OCI-LY1 (cell line): ENCODE measurements around the gene PPM1B.

Experiments used
- H2AFZ ChIP-seq: fragments of 200-600 bp; sonication (generic), shearing (Covaris generic); 2 replicates; pipeline ENCODE4 v1.6.0; 2014; ENCODE audit warnings: antibody characterized with exemption, mild to moderate bottlenecking, low read length
- H3F3A ChIP-seq: fragments of 200-600 bp; sonication (generic), shearing (Covaris generic); 2 replicates; pipeline ENCODE4 v1.6.0; 2014; ENCODE audit warnings: mild to moderate bottlenecking, antibody characterized with exemption, low read length, moderate library complexity; ENCODE audit not compliant: insufficient read depth
- H3K27ac ChIP-seq: fragments of 200-600 bp; sonication (generic); 2 replicates; pipeline ENCODE4 v1.5.1; 2014; ENCODE audit warnings: low read length, mixed run types, mild to moderate bottlenecking, low read depth; ENCODE audit not compliant: poor library complexity, severe bottlenecking
- H3K27me3 ChIP-seq: fragments of 200-600 bp; sonication (generic); 2 replicates; pipeline ENCODE4 v1.6.0; 2014; ENCODE audit warnings: antibody characterized with exemption, mild to moderate bottlenecking, low read length, moderate library complexity; ENCODE audit not compliant: insufficient read depth
- H3K36me3 ChIP-seq: fragments of 200-600 bp; sonication (generic); 2 replicates; pipeline ENCODE4 v1.6.1; 2014; ENCODE audit warnings: mild to moderate bottlenecking, antibody characterized with exemption, low read length, moderate library complexity, mixed read lengths; ENCODE audit not compliant: insufficient read depth
- H3K4me1 ChIP-seq: fragments of 200-600 bp; sonication (generic); 2 replicates; pipeline ENCODE4 v1.5.1; 2014; ENCODE audit warnings: mild to moderate bottlenecking, low read length, moderate library complexity; ENCODE audit not compliant: insufficient read depth, severe bottlenecking
- H3K4me2 ChIP-seq: fragments of 200-600 bp; sonication (generic), shearing (Covaris generic); 2 replicates; pipeline ENCODE4 v1.6.1; 2014; ENCODE audit warnings: low read length
- H3K4me3 ChIP-seq: fragments of 200-600 bp; sonication (generic); 2 replicates; pipeline ENCODE4 v1.5.1; 2014; ENCODE audit warnings: low read length, low read depth, mild to moderate bottlenecking, mixed read lengths; ENCODE audit not compliant: poor library complexity, severe bottlenecking
- H3K79me2 ChIP-seq: fragments of 200-600 bp; shearing (Covaris generic); 2 replicates; pipeline ENCODE4 v1.6.1; 2016; ENCODE audit warnings: mixed run types, low read length, mixed read lengths; ENCODE audit not compliant: insufficient read depth
- H3K9ac ChIP-seq: fragments of 200-600 bp; sonication (generic), shearing (Covaris generic); 2 replicates; pipeline ENCODE4 v1.6.1; 2014; ENCODE audit warnings: mild to moderate bottlenecking, low read length, mixed read lengths
- H3K9me2 ChIP-seq: fragments of 200-600 bp; sonication (generic), shearing (Covaris generic); 2 replicates; pipeline ENCODE4 v1.6.1; 2014; ENCODE audit warnings: low read depth, mild to moderate bottlenecking, low read length, mixed read lengths
- H3K9me3 ChIP-seq: fragments of 200-600 bp; shearing (Covaris generic); 2 replicates; pipeline ENCODE4 v1.6.1; 2014; ENCODE audit warnings: low read length, mixed read lengths
- H4K20me1 ChIP-seq: fragments of 200-600 bp; sonication (generic), shearing (Covaris generic); 2 replicates; pipeline ENCODE4 v1.6.0; 2016; ENCODE audit warnings: mild to moderate bottlenecking, low read length; ENCODE audit not compliant: insufficient read depth
- EZH2 ChIP-seq: fragments of 200-600 bp; sonication (generic), shearing (Covaris generic); IDR thresholded peaks from 2 replicates; pipeline ENCODE4 v1.8.0; 2017; ENCODE audit warnings: borderline replicate concordance, mixed run types, mild to moderate bottlenecking, antibody characterized with exemption, low read length, moderate library complexity, mixed read lengths
- TF ChIP-seq, protein P1 (sequence below): fragments of 200-600 bp; sonication (generic), shearing (Covaris generic); IDR thresholded peaks from 2 replicates; pipeline ENCODE4 v1.5.1; 2017; ENCODE audit warnings: mild to moderate bottlenecking, antibody characterized with exemption, low read length, moderate library complexity, mixed read lengths

Gene PPM1B

DNA sequence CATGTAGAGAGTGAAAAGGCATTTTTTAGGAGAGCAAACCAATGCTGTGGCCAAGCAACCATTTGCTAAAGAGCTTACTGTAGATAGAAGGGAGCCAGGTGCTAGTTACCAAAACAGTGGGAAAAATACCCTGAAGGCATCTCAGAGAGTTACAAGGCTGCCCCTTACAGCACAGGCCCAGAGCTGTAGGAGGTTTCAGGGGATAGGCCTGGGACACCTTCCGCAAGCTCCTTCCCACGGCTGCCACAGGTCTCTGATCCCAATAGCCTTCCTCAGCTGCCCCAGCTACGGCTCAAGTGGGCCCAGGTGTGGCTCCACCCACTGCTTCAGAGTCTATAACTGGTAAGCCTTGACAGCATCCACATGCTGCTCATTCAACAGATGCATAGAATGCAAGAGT is 18.2 kb upstream of the PPM1B start:
- Histone ChIP-seq H3K27ac (no peak overlapping the region), H3K27me3 (no peaks in the 10 kb centered on the region), H3K9me3 (no peaks in the 10 kb centered on the region), H3K79me2 (no peaks in the 10 kb centered on the region), H4K20me1 (no peaks in the 10 kb centered on the region), H2AFZ (no peak overlapping the region), H3F3A (no peaks in the 10 kb centered on the region), H3K4me2 (no peak overlapping the region), H3K36me3 (no peaks in the 10 kb centered on the region), H3K9ac (no peak overlapping the region), H3K9me2 (no peaks in the 10 kb centered on the region), H3K4me3 (no peak overlapping the region), H3K4me1 (no peaks in the 10 kb centered on the region)
- TF ChIP-seq EZH2, result no peak
- TF ChIP-seq, protein P1, sequence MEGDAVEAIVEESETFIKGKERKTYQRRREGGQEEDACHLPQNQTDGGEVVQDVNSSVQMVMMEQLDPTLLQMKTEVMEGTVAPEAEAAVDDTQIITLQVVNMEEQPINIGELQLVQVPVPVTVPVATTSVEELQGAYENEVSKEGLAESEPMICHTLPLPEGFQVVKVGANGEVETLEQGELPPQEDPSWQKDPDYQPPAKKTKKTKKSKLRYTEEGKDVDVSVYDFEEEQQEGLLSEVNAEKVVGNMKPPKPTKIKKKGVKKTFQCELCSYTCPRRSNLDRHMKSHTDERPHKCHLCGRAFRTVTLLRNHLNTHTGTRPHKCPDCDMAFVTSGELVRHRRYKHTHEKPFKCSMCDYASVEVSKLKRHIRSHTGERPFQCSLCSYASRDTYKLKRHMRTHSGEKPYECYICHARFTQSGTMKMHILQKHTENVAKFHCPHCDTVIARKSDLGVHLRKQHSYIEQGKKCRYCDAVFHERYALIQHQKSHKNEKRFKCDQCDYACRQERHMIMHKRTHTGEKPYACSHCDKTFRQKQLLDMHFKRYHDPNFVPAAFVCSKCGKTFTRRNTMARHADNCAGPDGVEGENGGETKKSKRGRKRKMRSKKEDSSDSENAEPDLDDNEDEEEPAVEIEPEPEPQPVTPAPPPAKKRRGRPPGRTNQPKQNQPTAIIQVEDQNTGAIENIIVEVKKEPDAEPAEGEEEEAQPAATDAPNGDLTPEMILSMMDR, result no peak

DNA sequence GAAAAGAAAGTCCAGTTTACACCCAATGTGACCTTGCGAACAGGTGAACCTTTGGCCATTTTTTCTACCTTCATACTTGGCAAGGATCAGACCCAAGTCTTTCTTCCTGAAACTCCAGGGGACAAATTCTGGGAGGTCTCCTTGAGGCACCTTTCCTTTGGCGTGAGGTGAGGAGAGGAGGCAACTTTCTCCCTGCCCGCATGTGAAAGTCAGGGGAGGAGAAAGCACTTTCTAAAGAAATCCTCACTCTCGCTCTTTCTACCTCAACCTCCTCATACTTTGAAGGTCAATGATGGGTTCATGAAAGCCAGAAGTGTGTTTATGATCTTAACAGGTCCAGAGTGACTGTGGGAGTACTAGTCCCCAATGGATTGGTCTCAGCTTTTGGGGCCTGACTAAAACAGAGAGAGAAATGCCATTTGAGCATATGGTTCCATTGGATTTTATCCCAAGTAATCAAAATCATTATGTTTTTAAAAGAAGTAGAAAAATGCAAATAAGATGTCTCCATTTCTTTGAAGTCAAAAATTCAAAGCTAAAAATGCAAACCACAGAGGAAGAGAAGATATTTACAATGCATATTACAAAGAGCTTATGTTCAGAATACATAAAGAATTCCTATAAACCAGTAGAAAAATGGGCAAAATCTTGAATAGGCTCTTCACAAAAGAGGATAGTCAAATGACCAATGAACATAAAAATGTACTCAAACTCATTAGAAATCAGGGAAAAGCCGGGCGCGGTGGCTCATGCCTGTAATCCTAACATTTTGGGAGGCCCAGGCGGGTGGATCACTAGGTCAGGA is 15.6 kb upstream of the PPM1B start:
- Histone ChIP-seq H2AFZ (no peak overlapping the region), H3K27ac (no peak overlapping the region), H3K9ac (no peak overlapping the region), H3K36me3 (no peaks in the 10 kb centered on the region), H3K4me2 (no peak overlapping the region), H3K4me1 (no peaks in the 10 kb centered on the region), H3K79me2 (no peaks in the 10 kb centered on the region), H3K27me3 (peaks cover 3% of the 10 kb centered on the region; the same call in 1 of the 2 replicates), H4K20me1 (no peaks in the 10 kb centered on the region), H3F3A (no peaks in the 10 kb centered on the region), H3K9me2 (no peaks in the 10 kb centered on the region), H3K4me3 (no peak overlapping the region), H3K9me3 (no peaks in the 10 kb centered on the region)
- TF ChIP-seq, protein P1, result no peak
- no peak for TF ChIP-seq EZH2

- Histone ChIP-seq H3K27ac (no peak overlapping the region), H3K4me1 (no peaks in the 10 kb centered on the region), H4K20me1 (no peaks in the 10 kb centered on the region), H3K79me2 (no peaks in the 10 kb centered on the region), H3F3A (no peaks in the 10 kb centered on the region), H3K27me3 (peaks cover 3% of the 10 kb centered on the region; the same call in 1 of the 2 replicates), H2AFZ (no peak overlapping the region), H3K9ac (no peak overlapping the region), H3K36me3 (no peaks in the 10 kb centered on the region), H3K4me2 (no peak overlapping the region), H3K4me3 (no peak overlapping the region), H3K9me2 (no peaks in the 10 kb centered on the region), H3K9me3 (no peaks in the 10 kb centered on the region)
- no peak for TF ChIP-seq EZH2
- TF ChIP-seq, protein P1, result no peak
Measured at GRCh38 chr2:44155666-44156446, 12.8 kb upstream of the PPM1B start.
